Measurements from ENCODE around the gene TUBA1B.
A peak's percentile ranks its signal among the peaks of the same experiment; 100 is the strongest.

Gene TUBA1B

GRCh38 chr12:49126852-49127763, 4.1 kb downstream of the TUBA1B start:
- no peak for DNase-seq

- DNase-seq: peak; percentile 57
These were observed 10.0 kb downstream of the TUBA1B start for GRCh38 chr12:49121047-49121696.

- DNase-seq: peak; percentile 36
These were observed 20.0 kb downstream of the TUBA1B start for GRCh38 chr12:49111206-49111605.

- peak; percentile 97 for DNase-seq
These were observed 20.6 kb downstream of the TUBA1B start, which contains the start of gene LMBR1L for GRCh38 chr12:49110464-49111155. LMBR1L (minus strand) TSS chr12:49110847; CDS start chr12:49110555, 292 bp downstream.

- DNase-seq: no peak
These were observed 21.3 kb downstream of the TUBA1B start for GRCh38 chr12:49109641-49110463.

GRCh38 chr12:49108958-49109404, 22.2 kb downstream of the TUBA1B start:
- peak; percentile 13 for DNase-seq

GRCh38 chr12:49105504-49106084, 25.6 kb downstream of the TUBA1B start:
- no peak for DNase-seq

GRCh38 chr12:49104822-49105221, 26.4 kb downstream of the TUBA1B start:
- no peak for DNase-seq

- no peak for DNase-seq
These were observed 30.8 kb downstream of the TUBA1B start for GRCh38 chr12:49100380-49100779.

GRCh38 chr12:49098703-49099102, 32.5 kb downstream of the TUBA1B start:
- DNase-seq: no peak

- DNase-seq: no peak
These were observed 33.2 kb downstream of the TUBA1B start for GRCh38 chr12:49098035-49098451.

GRCh38 chr12:49097381-49097780, 33.8 kb downstream of the TUBA1B start:
- no peak for DNase-seq

GRCh38 chr12:49094975-49095365, 36.2 kb downstream of the TUBA1B start:
- no peak for DNase-seq

- no peak for DNase-seq
These were observed 36.8 kb downstream of the TUBA1B start, which contains the start of gene DHH for GRCh38 chr12:49094160-49094974. DHH (minus strand) TSS chr12:49094801; CDS start chr12:49094512, 289 bp downstream.

GRCh38 chr12:49093792-49094159, 37.4 kb downstream of the TUBA1B start:
- DNase-seq: no peak

- no peak for DNase-seq
These were observed 38.3 kb downstream of the TUBA1B start for GRCh38 chr12:49092816-49093406.

- peak; percentile 73 for DNase-seq
These were observed 38.9 kb downstream of the TUBA1B start for GRCh38 chr12:49092086-49092815.

- no peak for DNase-seq
These were observed 39.4 kb downstream of the TUBA1B start for GRCh38 chr12:49091836-49092085.

GRCh38 chr12:49091056-49091835, 39.9 kb downstream of the TUBA1B start:
- DNase-seq: no peak

Data from kidney glomerular epithelial cell (primary cell).